Ramos (cell line): ENCODE data around the gene TLR9.

Experiments used
- in situ Hi-C: fragments of 300-500 bp; cut with MboI; formaldehyde crosslinking; loops from one replicate; pipeline ENCODE4 v1.14.3; 2022; ENCODE audit warnings: low sequenced_read_pairs; ENCODE audit not compliant: unreplicated experiment

The TLR9 gene

GRCh38 chr3:52247409-52248164 is 22.1 kb upstream of the TLR9 start:
- in situ Hi-C loops, result loop anchor here (25.0 kb wide), 1 partner anchor 915 kb away; the partner anchor contains the start of gene PRKCD

GRCh38 chr3:52246728-52247408 is 21.4 kb upstream of the TLR9 start:
- in situ Hi-C loops, result loop anchor here (25.0 kb wide), 1 partner anchor 915 kb away; the partner anchor contains the start of gene PRKCD

DNA sequence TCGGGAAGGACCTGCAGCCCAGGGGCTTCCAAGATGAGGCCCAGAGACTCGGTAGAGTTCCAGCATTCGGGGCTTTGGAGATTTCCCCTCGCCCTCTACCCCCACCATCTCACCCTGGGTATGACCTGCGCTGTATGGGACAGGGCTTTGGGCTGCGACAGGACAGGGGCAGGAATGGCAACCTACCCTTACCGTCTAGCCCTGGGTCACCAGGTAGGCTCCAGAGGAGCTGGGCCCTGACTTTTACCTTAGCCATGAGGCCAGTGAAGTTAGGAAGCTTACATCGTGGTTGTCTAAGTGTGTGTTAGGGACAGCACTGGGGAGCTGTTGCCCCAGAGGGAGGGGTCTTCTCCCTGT is 20.8 kb upstream of the TLR9 start:
- in situ Hi-C loops, result loop anchor here (25.0 kb wide), 1 partner anchor 916 kb away; the partner anchor contains the start of gene PRKCD

DNA sequence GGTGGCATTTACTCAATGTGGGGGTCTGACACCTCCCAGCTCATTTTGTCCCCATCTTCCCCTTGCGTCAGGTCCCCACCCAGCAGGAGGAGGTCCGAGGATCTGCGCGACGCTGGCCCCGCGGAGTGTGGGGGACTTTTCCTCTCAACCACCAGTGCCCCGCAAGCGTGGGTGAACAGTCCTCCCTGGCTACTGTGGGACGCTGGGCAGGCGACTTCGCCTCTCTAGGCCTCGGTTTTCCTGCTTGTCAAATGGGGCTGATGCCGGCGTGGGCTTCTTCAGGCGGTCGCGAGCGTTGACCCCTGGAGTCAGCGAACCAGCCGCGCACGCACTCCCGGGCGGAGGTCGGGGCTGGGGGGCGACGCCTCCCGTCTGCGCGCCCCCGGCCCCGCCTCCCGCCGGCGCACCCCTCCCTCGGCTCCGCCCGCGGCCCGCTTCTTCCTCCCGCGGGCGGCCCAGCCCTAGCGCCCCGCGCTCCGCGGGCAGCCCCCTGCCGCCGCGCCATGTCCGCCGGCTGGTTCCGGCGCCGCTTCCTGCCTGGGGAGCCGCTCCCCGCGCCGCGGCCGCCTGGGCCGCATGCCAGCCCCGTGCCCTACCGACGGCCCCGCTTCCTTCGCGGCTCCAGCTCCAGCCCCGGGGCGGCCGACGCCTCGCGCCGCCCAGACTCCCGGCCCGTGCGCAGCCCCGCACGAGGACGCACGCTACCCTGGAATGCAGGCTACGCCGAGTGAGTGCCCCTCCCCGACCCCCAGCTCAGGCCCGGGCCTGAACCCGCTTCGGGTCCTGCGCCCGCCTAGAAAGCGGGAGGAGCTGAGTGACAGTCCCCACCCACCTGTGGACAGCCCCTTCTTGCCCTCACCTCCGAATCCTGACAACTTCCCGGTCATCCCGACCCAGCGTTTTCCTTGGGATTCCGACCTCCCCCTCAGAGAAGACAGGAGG is 20.1 kb upstream of the TLR9 start, which contains the start of gene PPM1M:
Gene PPM1M (plus strand): TSS at position 438 of the 942 bp plus-strand sequence. CDS start 66 bp downstream, at position 504.
- in situ Hi-C loops, result loop anchor here (25.0 kb wide), 1 partner anchor 917 kb away; the partner anchor contains the start of gene PRKCD

- in situ Hi-C loops, result loop anchor here (25.0 kb wide), 1 partner anchor 918 kb away; the partner anchor contains the start of gene PRKCD
Observed at GRCh38 chr3:52243791-52244628, 18.6 kb upstream of the TLR9 start.

DNA sequence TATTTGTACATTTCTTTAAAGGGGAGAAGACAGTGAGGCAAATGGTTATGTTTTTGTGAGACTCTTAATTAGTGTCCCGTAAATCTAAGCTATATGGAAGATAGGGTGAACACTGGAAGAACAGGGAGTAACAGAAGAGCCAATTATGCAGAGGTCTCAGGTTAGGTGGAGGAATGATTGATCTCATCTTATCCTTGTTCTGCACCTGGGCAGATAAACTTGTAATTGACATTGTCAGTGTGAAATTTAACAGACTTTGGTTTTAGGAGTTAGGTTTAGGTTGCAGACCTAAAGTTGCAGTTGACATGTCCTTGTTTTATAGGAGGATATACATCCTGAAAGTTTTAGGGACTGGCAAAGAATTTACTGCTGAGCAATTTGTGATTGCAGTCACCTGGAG is 16.6 kb upstream of the TLR9 start:
- in situ Hi-C loops, result loop anchor here (25.0 kb wide), 1 partner anchor 920 kb away; the partner anchor contains the start of gene PRKCD

GRCh38 chr3:52240886-52241370 is 15.5 kb upstream of the TLR9 start:
- in situ Hi-C loops, result loop anchor here (25.0 kb wide), 1 partner anchor 921 kb away; the partner anchor contains the start of gene PRKCD

DNA sequence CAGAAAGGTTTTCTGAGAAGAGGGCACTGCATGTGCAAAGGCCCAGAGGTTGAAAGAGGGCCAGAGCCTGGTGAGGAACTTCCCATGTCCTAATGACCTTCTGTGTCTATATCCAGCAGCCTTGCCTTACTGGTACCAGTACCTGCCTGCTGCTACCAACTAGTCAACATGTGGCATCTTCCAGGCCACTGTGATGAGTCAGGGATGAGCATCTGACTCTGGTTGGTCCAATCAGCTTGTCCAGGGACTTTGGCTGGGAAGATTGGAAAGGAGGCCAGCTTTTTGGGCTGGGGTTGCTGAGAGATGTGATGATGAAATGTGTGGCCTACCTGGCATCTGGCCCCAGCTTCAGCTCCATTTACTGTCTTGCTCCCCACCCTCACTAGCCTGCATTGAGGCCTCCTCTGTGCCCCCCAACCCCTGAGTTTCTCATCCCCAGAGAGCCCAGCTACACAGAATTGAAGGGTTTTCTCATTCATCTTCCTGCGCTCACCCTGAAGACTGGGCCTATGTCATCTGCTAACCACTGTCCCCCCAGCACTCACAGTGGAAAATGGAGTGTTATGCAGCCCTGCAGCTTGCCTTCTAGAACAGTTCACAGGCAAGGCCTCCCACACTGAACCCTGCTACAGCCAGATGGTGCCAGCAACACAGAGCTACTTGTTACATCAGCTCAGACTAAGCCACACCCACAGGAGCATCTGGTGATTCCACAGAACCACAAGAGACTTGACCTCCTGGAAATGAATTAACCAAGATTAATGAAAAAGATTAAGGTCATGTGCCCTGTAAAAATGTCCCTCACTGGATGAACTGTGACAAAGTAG is 14.8 kb upstream of the TLR9 start:
- in situ Hi-C loops, result loop anchor here (25.0 kb wide), 1 partner anchor 922 kb away; the partner anchor contains the start of gene PRKCD

DNA sequence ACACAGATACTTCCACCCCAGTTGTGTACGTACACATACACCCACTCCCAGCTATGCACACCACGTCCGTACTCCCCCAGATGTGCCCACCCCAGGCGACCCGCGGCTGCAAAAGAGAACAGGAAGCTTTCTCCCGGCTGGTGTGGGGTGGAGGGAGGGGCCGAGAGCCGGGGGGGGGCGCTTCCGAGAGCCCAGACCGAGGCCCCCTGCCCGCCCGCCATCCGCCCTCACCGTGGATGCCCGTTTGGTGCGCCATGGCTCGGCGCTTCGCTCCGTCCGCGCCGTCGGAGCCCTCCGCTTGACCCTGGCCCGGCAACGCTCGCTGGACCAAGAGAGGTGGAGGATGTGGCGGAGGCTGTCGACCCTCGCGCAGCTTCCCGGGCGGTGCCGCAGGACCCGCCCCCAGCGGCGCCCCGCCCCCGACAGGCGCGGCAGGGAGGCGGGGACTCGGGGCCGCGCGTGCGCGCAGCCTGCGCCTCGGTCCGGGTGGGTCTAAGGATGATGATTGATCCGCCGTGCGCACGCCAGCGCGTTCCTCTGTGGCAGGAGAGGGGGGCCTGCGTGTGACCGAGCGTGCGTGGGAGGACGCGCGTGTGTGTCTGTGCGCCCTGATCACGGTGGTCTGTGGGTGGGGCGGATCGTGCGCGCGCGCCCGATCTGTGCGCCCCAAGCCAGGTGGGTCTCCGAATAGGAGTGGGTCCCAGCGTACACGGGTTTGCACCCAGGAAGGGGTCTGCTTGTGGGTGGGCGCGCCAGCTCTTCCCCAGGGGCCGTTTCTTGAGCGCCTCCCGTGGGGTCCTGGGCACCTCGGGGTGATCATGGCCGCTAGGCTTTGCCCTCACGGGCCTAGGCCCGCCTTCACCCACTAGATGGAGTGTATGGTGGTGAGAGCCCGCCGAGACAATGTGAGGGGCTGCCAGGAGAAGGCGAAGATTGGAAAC is 13.6 kb upstream of the TLR9 start, which contains the start of gene TWF2:
Gene TWF2 (minus strand): TSS at position 398 of the 941 bp plus-strand sequence. CDS start 142 bp downstream, at position 256.
- in situ Hi-C loops, result loop anchor here (25.0 kb wide), 1 partner anchor 923 kb away; the partner anchor contains the start of gene PRKCD

GRCh38 chr3:52238193-52238760 is 12.8 kb upstream of the TLR9 start:
- in situ Hi-C loops, result loop anchor here (25.0 kb wide), 1 partner anchor 924 kb away; the partner anchor contains the start of gene PRKCD

- in situ Hi-C loops, result loop anchor here (25.0 kb wide), 1 partner anchor 925 kb away; the partner anchor contains the start of gene PRKCD
Observed at GRCh38 chr3:52237657-52238172, 12.3 kb upstream of the TLR9 start.

DNA sequence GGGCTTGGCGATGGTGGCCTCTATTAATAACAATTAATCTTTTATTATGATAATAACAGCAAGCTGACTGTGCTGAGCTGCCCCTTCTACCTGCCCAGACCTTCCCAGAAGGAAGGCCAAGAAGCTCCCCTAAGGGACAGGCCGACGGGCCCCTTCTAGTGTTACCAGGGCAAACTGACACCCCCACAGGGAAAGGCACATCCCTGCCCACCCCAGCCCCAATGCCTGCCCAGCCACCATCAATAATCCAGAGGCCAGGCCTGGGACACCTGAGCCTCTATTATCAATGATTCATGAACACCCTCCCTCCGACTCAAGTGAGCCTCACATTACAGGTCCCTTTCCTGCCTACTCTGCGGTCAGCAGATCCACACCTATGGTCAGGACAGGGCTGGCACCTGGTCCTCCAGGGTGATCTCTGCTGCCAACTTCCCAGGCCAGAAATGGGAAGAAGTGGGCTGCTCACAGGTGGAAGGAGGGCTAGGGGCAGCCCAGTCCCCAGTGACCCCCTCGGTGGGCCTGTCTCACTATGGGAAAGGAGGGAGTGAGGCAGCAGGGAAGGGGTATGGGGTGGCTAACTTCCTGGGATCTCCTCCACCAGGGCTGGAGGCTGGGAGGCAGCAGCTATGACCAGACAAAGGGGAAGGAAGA is 11.7 kb upstream of the TLR9 start:
- in situ Hi-C loops, result loop anchor here (25.0 kb wide), 1 partner anchor 925 kb away; the partner anchor contains the start of gene PRKCD

DNA sequence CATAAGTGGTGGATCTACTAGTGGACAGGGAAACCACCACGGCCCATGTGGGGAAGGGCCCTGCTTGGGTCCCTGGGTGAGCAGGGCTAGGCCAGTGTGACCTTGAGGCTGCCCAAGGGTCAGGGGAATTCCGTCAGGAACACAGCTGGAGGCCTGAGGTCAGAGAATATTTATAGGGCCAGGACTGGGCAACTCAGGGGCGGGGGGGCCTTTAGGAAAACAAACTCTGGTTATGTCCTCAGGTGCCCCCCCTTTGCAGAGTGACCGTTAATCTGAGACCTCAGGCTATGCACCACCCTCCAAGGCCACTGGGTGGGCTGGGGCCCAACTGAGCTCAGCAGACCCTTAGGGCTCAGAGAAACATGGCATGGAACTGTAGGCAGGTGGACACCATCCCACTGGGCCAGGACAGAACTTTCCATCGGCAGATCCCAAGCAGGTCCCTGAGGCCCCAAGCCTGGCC is 11.0 kb upstream of the TLR9 start:
- in situ Hi-C loops, result loop anchor here (25.0 kb wide), 1 partner anchor 926 kb away; the partner anchor contains the start of gene PRKCD

DNA sequence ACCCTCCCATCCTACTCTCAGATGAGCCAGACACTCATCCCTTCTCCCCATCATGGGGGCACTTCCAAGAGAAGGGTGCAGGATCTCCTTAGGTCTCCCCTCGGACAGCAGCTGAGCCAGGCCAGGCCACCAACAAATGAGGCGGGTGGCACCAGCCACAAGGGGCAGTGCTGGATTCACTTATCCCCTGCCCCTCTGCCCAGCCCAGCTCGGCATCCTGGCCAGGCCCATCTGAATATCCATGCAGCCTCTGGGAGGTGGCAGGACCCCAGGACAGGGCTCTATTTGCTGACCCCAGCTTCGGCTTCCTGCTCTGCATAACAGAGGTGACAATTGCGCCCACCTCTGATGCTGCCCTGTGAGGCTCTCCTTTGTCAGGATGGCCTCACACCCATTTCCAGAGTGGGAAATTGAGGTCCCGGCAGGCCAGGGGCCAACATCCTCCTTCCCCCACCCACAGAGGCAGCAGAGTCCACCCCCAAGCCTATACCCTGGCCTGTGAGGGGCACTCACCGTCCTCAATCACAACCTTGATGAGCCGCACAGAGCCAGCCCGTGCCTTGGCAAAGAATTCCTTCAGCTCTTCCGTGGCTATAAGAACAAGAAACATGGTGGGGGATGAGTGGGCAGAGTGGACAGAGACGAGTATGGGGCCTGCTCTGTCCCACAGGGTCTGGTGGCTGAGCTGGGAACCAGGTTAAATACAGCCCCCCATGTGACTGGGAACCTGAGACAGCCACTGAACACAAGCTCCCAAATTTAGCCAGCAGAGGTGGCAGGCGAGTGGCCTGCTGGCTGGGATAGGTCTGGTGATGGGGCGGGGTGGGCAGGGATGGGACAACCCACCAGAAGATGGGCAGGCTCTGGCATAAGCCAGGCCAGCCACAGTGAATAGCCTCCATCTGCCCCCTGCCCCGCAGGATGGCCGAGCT is 9.3 kb upstream of the TLR9 start:
- in situ Hi-C loops, result loop anchor here (5.0 to 25.0 kb wide), 2 partner anchors 108 to 928 kb away; partner anchors contain the start of gene PRKCD
